ENCODE data around the gene DYNC2H1. TPM values are rescaled to one million over a fixed set of nuclear protein-coding genes. Genes with fewer than 3 reads are reported as not detected.

The DYNC2H1 gene
- total RNA-seq, 4 donors from 2014 or later = 4.7 to 14.0 (median 8.1) TPM

- no peaks in the 10 kb centered on the region for H3K4me1 ChIP-seq
- H3K27me3 ChIP-seq = no peaks in the 10 kb centered on the region
- DNase-seq = no peak
- H3K27ac ChIP-seq = no peak overlapping the region
- H3K4me3 ChIP-seq = no peak overlapping the region
- no peaks in the 10 kb centered on the region for H3K36me3 ChIP-seq
- no peaks in the 10 kb centered on the region for H3K9me3 ChIP-seq
- TF ChIP-seq POLR2A (IDR thresholded peaks at IDR 0.05) (no peak), CTCF (IDR thresholded peaks at IDR 0.05) (no peak)
Observed at GRCh38 chr11:103170865-103171264, 61.6 kb downstream of the DYNC2H1 start.

GRCh38 chr11:103175461-103176129, 66.4 kb downstream of the DYNC2H1 start:
- H3K4me1 ChIP-seq = no peaks in the 10 kb centered on the region
- H3K9me3 ChIP-seq = no peaks in the 10 kb centered on the region
- TF ChIP-seq CTCF (IDR thresholded peaks at IDR 0.05) (no peak), POLR2A (IDR thresholded peaks at IDR 0.05) (no peak)
- H3K27ac ChIP-seq = no peak overlapping the region
- no peak overlapping the region for H3K4me3 ChIP-seq
- peaks cover 0 to 6% (median 0%) of the 10 kb centered on the region in 3 donors for H3K36me3 ChIP-seq
- no peaks in the 10 kb centered on the region for H3K27me3 ChIP-seq
- DNase-seq = no peak

GRCh38 chr11:103183981-103184611, 74.9 kb downstream of the DYNC2H1 start:
- no peaks in the 10 kb centered on the region for H3K4me1 ChIP-seq
- H3K27me3 ChIP-seq = no peaks in the 10 kb centered on the region
- TF ChIP-seq CTCF (IDR thresholded peaks at IDR 0.05) = no peak
- no peak for TF ChIP-seq POLR2A (IDR thresholded peaks at IDR 0.05)
- no peak overlapping the region for H3K27ac ChIP-seq
- DNase-seq = no peak
- no peaks in the 10 kb centered on the region for H3K9me3 ChIP-seq
- H3K36me3 ChIP-seq = no peaks in the 10 kb centered on the region
- H3K4me3 ChIP-seq = no peak overlapping the region

GRCh38 chr11:103202048-103202651, 92.9 kb downstream of the DYNC2H1 start:
- no peak for DNase-seq
- Histone ChIP-seq H3K4me3 (no peak overlapping the region), H3K27me3 (no peaks in the 10 kb centered on the region), H3K9me3 (no peaks in the 10 kb centered on the region), H3K4me1 (no peaks in the 10 kb centered on the region), H3K36me3 (peaks cover 0 to 5% (median 0%) of the 10 kb centered on the region in 3 donors), H3K27ac (no peak overlapping the region)
- no peak for TF ChIP-seq POLR2A (IDR thresholded peaks at IDR 0.05)
- TF ChIP-seq CTCF (IDR thresholded peaks at IDR 0.05) = peak in 3 of 6 experiments; percentile 18 to 28 (median 27)

GRCh38 chr11:103210543-103210942, 101.3 kb downstream of the DYNC2H1 start:
- H3K4me1 ChIP-seq = no peaks in the 10 kb centered on the region
- TF ChIP-seq POLR2A (IDR thresholded peaks at IDR 0.05) (no peak), CTCF (IDR thresholded peaks at IDR 0.05) (no peak)
- no peak for DNase-seq
- no peak overlapping the region for H3K27ac ChIP-seq
- no peaks in the 10 kb centered on the region for H3K36me3 ChIP-seq
- no peaks in the 10 kb centered on the region for H3K27me3 ChIP-seq
- H3K4me3 ChIP-seq = no peak overlapping the region
- H3K9me3 ChIP-seq = no peaks in the 10 kb centered on the region

Data from Peyer's patch (tissue), 4 donors.